Kidney epithelial cell (primary cell): ENCODE measurements around the gene KLHL15. TPM values are rescaled to one million over a fixed set of nuclear protein-coding genes. Genes with fewer than 3 reads are reported as not detected.

ENCODE experiments used
- DNase-seq: peaks from one replicate; pipeline ENCODE4 v3.0.0-alpha.2; 2010; ENCODE audit warnings: low read depth
- H3K27me3 ChIP-seq: 2 replicates; pipeline ENCODE4 v1.6.0; 2011; ENCODE audit warnings: low read length; ENCODE audit not compliant: control insufficient read depth, insufficient read depth
- H3K36me3 ChIP-seq: 2 replicates; pipeline ENCODE4 v1.5.1; 2011; ENCODE audit warnings: low read length; ENCODE audit not compliant: control insufficient read depth, insufficient read depth
- H3K4me3 ChIP-seq: 2 replicates; pipeline ENCODE4 v1.5.1; 2011; ENCODE audit warnings: low read depth, mild to moderate bottlenecking, control low read depth, low read length
- total RNA-seq: library from RNA; depleted of rRNA; stranded (reverse); fragments of >200 nt; gene quantifications from 2 replicates; pipeline ENCODE4 v1.2.3, GENCODE V29; 2015
- TF ChIP-seq, protein P1 (sequence below): IDR thresholded peaks from 2 replicates; pipeline ENCODE4 v1.5.1; 2011; ENCODE audit warnings: mild to moderate bottlenecking, moderate library complexity, low read length, control low read depth, inconsistent platforms; ENCODE audit not compliant: insufficient read depth, poor library complexity, severe bottlenecking

The KLHL15 gene
- total RNA-seq, 1 donor from 2014 or later, result 4.6 TPM

DNA sequence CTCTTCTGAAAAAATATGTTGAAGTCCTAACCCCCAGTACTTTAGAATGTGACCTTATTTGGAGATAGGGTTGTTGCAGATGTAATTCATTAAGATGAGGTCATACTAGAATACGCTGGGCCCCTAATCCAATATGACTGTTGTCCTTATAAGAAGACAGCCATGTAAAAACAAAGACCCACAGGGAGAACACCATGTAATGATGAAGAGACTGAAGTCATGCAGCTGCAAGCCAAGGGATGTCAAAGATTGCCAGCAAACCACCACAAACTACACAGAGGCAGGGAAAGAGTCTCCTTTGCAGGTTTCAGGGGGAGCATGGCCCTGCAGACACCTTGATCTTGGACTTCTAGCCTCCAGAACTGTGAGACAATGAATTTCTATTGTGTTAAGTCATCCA is 81.8 kb downstream of the KLHL15 start:
- H3K4me3 ChIP-seq, result no peak overlapping the region
- TF ChIP-seq, protein P1, sequence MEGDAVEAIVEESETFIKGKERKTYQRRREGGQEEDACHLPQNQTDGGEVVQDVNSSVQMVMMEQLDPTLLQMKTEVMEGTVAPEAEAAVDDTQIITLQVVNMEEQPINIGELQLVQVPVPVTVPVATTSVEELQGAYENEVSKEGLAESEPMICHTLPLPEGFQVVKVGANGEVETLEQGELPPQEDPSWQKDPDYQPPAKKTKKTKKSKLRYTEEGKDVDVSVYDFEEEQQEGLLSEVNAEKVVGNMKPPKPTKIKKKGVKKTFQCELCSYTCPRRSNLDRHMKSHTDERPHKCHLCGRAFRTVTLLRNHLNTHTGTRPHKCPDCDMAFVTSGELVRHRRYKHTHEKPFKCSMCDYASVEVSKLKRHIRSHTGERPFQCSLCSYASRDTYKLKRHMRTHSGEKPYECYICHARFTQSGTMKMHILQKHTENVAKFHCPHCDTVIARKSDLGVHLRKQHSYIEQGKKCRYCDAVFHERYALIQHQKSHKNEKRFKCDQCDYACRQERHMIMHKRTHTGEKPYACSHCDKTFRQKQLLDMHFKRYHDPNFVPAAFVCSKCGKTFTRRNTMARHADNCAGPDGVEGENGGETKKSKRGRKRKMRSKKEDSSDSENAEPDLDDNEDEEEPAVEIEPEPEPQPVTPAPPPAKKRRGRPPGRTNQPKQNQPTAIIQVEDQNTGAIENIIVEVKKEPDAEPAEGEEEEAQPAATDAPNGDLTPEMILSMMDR, result no peak
- H3K36me3 ChIP-seq, result no peaks in the 10 kb centered on the region

DNA sequence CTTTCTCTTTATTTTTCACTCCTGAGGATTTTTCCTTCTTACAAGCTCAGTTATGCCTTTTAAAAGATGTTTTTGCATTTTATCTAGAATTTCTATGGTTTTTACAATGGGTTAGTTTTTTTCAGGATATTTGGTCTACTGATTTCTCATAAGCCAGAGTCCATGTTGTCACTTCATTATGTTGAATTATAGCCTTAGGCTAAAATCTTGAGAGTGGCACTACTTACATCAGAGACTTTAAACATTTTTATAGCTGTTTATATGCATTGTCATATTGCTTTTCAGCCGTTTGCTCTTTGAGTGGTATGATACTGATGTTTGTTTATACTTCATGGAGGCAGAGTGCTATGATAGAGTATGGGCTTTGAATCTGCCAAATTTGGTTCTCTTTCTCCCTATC is 82.8 kb downstream of the KLHL15 start:
- H3K4me3 ChIP-seq, result no peak overlapping the region
- no peak for DNase-seq
- TF ChIP-seq, protein P1, result no peak
- no peaks in the 10 kb centered on the region for H3K36me3 ChIP-seq
- no peaks in the 10 kb centered on the region for H3K27me3 ChIP-seq

More for the DNA sequence above, 81.8 kb downstream of the KLHL15 start:
- H3K27me3 ChIP-seq, result no peaks in the 10 kb centered on the region
- DNase-seq, result no peak

DNA sequence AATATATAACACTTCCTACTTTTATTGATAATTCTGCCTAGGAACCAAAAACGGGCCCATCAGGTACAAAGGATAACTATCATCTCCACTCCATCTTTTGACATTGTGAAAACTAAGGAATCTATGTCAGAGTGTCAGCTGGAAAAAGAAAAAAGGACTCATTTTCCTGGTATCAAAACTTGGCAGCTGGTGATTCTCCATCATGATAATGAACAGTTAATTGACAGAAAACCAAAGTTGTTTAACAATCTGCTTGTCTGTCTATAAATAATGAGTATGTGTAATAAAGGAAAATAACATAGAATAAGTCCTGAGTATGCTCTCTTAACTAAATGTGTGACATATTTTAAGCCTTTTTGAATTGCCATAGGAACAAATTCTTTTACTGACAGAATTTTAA is 87.8 kb downstream of the KLHL15 start:
- TF ChIP-seq, protein P1, result no peak
- H3K27me3 ChIP-seq, result no peaks in the 10 kb centered on the region
- DNase-seq, result no peak
- H3K36me3 ChIP-seq, result no peaks in the 10 kb centered on the region
- H3K4me3 ChIP-seq, result no peak overlapping the region

DNA sequence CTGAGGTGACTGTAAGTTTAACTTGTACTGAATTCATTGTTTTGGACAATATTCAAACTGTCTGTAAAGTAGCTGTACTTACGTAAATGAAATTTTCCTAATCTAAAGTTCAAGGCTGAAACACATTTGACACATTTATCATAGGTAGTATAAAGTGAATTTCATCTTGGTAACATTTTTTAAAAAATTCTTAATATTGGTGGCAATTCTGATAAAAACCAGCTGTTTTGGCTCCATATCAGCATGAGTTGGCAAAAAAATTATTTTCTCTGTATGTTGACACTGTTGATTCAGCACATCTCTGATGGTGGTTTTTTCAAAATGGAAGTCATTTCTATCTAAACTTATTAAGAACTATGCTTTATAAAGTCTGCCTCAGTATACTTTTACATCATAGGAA is 88.3 kb downstream of the KLHL15 start:
- DNase-seq, result no peak

DNA sequence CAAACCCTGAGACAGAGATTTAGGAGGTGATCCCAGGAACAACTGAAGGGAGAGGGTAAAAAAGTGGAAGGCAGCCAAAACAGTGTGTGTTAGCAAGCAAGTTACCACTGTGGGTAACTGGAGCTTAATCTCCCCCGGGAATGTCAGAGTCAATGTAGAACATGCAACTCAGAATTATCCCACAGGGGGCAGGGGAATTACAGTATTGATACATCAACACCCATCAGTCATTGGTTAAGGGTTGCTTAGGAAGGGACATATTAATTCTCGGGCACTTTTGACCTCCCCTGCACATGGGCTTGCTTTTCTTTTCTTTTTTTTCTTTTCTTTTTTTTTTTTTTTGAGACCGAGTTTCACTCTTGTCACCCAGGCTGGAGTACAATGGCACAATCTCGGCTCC is 89.9 kb downstream of the KLHL15 start:
- DNase-seq, result no peak
- H3K27me3 ChIP-seq, result no peaks in the 10 kb centered on the region
- H3K4me3 ChIP-seq, result no peak overlapping the region
- no peaks in the 10 kb centered on the region for H3K36me3 ChIP-seq
- TF ChIP-seq, protein P1, result no peak

More for the DNA sequence above, 88.3 kb downstream of the KLHL15 start:
- TF ChIP-seq, protein P1, result no peak
- no peak overlapping the region for H3K4me3 ChIP-seq
- H3K27me3 ChIP-seq, result no peaks in the 10 kb centered on the region
- no peaks in the 10 kb centered on the region for H3K36me3 ChIP-seq

DNA sequence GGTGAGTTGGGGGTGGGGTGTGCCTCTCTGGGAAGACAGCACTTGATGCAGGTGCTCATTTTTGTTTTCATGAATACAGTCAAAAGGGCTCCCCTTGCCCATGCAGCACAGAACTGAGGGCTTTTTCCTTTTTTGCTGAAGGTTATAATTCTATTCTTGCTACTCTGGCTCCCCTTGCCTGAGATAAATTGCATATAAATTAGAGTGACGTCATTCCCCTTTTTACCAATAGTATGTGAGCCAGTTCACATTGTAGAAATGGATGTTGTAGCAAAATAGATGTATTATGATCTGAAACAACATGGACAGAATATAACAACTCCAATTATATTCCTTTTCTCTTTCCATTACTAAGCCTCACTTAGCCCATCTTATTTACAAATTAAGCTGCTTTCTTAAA is 90.8 kb downstream of the KLHL15 start:
- Histone ChIP-seq H3K36me3 (no peaks in the 10 kb centered on the region), H3K4me3 (no peak overlapping the region), H3K27me3 (no peaks in the 10 kb centered on the region)
- TF ChIP-seq, protein P1, result no peak
- no peak for DNase-seq
